DND-41 (cell line): ENCODE data around the gene HOXA9.

Source experiments
- ATAC-seq: fragments of 200-7000 bp; cut with Tn5 transposase; 3 replicates; pipeline ENCODE4 v1.9.1; 2021; ENCODE audit warnings: low read depth; ENCODE audit not compliant: insufficient read depth
- DNase-seq: peaks from one replicate; pipeline ENCODE4 v3.0.0-alpha.2; 2020
- H2AFZ ChIP-seq: 2 replicates; pipeline ENCODE4 v1.6.0; 2012; ENCODE audit warnings: low read depth, low read length
- H3K27ac ChIP-seq: 2 replicates; pipeline ENCODE4 v1.5.1; 2012; ENCODE audit warnings: low read length, inconsistent platforms
- H3K27me3 ChIP-seq: fragments of 200-600 bp; sonication (generic); 2 replicates; pipeline ENCODE4 v1.6.0; 2012; ENCODE audit warnings: low read length, mild to moderate bottlenecking, inconsistent platforms; ENCODE audit not compliant: insufficient read depth, poor library complexity
- H3K36me3 ChIP-seq: 2 replicates; pipeline ENCODE4 v1.5.1; 2012; ENCODE audit warnings: low read length, inconsistent platforms; ENCODE audit not compliant: insufficient read depth
- H3K4me1 ChIP-seq: 2 replicates; pipeline ENCODE4 v1.5.1; 2012; ENCODE audit warnings: mild to moderate bottlenecking, low read length; ENCODE audit not compliant: insufficient read depth
- H3K4me2 ChIP-seq: 2 replicates; pipeline ENCODE4 v1.6.0; 2012; ENCODE audit warnings: mild to moderate bottlenecking, moderate library complexity, low read length, inconsistent platforms; ENCODE audit not compliant: insufficient read depth
- H3K4me3 ChIP-seq, 2 experiments: fragments of 200-600 bp in 1 of 2; shearing (Covaris generic) in 1 of 2; 2 replicates each; pipeline ENCODE4 v1.5.1; 2012 to 2016; ENCODE audit warnings: inconsistent platforms in 2 of 2, low read length in 2 of 2, mild to moderate bottlenecking in 2 of 2, low read depth in 1 of 2, moderate library complexity in 1 of 2
- H3K79me2 ChIP-seq: 2 replicates; pipeline ENCODE4 v1.6.0; 2012; ENCODE audit warnings: low read length, inconsistent platforms; ENCODE audit not compliant: insufficient read depth
- H3K9ac ChIP-seq: 2 replicates; pipeline ENCODE4 v1.6.0; 2012; ENCODE audit warnings: low read depth, mild to moderate bottlenecking, inconsistent platforms, low read length, moderate library complexity
- H3K9me3 ChIP-seq: 2 replicates; pipeline ENCODE4 v1.5.1; 2012; ENCODE audit warnings: low read length, moderate library complexity, mild to moderate bottlenecking, inconsistent platforms; ENCODE audit not compliant: insufficient read depth, severe bottlenecking
- H4K20me1 ChIP-seq: 2 replicates; pipeline ENCODE4 v1.6.0; 2012; ENCODE audit warnings: low read length; ENCODE audit not compliant: insufficient read depth
- CTCF ChIP-seq: IDR thresholded peaks from 2 replicates; pipeline ENCODE4 v1.5.1; 2012; ENCODE audit warnings: borderline replicate concordance, low read length, moderate library complexity, mild to moderate bottlenecking; ENCODE audit not compliant: poor library complexity, severe bottlenecking; ENCODE audit errors: extremely low read depth
- EZH2 ChIP-seq: IDR thresholded peaks from 3 replicates; pipeline ENCODE4 v1.6.1; 2012; ENCODE audit warnings: borderline replicate concordance, low read depth, mild to moderate bottlenecking, moderate library complexity, low read length, inconsistent platforms; ENCODE audit not compliant: severe bottlenecking

The HOXA9 gene

GRCh38 chr7:27151341-27151930 lies 13.9 kb downstream of the HOXA9 start:
- Histone ChIP-seq H3K4me2 (peak overlapping the region; percentile 69), H3K9me3 (no peaks in the 10 kb centered on the region), H3K27ac (peak overlapping the region; percentile 80), H3K9ac (peak overlapping the region; percentile 73), H3K4me3 (peak overlapping the region in 1 of 2 experiments; percentile 64; a peak in 3 of 4 replicates), H3K79me2 (peaks cover 36% of the 10 kb centered on the region), H2AFZ (peak overlapping the region; percentile 82), H3K36me3 (peaks cover 5% of the 10 kb centered on the region; the same call in 1 of the 2 replicates), H3K27me3 (no peaks in the 10 kb centered on the region), H4K20me1 (no peaks in the 10 kb centered on the region), H3K4me1 (peaks cover 39% of the 10 kb centered on the region)
- ATAC-seq (no peak), DNase-seq (no peak)
- TF ChIP-seq CTCF (no peak), EZH2 (no peak)

GRCh38 chr7:27150568-27151340 lies 14.6 kb downstream of the HOXA9 start:
- peak; percentile 73 for DNase-seq
- H3K9ac ChIP-seq = peak overlapping the region; percentile 73

GRCh38 chr7:27149842-27150567 lies 15.3 kb downstream of the HOXA9 start:
- ATAC-seq = peak; percentile 62
- TF ChIP-seq CTCF (no peak), EZH2 (no peak)
- peak overlapping the region; percentile 82 for H2AFZ ChIP-seq
- H4K20me1 ChIP-seq = no peaks in the 10 kb centered on the region
- H3K9ac ChIP-seq = peak overlapping the region; percentile 73
- peaks cover 9% of the 10 kb centered on the region; the same call in 1 of the 2 replicates for H3K36me3 ChIP-seq
- H3K9me3 ChIP-seq = no peaks in the 10 kb centered on the region
- H3K79me2 ChIP-seq = peaks cover 28% of the 10 kb centered on the region
- peaks cover 31% of the 10 kb centered on the region for H3K4me1 ChIP-seq
- peak overlapping the region; percentile 69 for H3K4me2 ChIP-seq
- no peaks in the 10 kb centered on the region for H3K27me3 ChIP-seq
- no peak for DNase-seq
- H3K27ac ChIP-seq = peak overlapping the region; percentile 80
- H3K4me3 ChIP-seq = peak overlapping the region; percentile 27 to 64

More at GRCh38 chr7:27150568-27151340, 14.6 kb downstream of the HOXA9 start:
- H3K27me3 ChIP-seq = no peaks in the 10 kb centered on the region
- TF ChIP-seq CTCF = peak; percentile 74
- no peak for TF ChIP-seq EZH2
- no peaks in the 10 kb centered on the region for H4K20me1 ChIP-seq
- H3K4me3 ChIP-seq = peak overlapping the region; percentile 27 to 64
- peak overlapping the region; percentile 80 for H3K27ac ChIP-seq
- peak; percentile 84 for ATAC-seq
- peak overlapping the region; percentile 82 for H2AFZ ChIP-seq
- H3K36me3 ChIP-seq = peaks cover 6% of the 10 kb centered on the region; the same call in 1 of the 2 replicates
- no peaks in the 10 kb centered on the region for H3K9me3 ChIP-seq
- H3K4me2 ChIP-seq = peak overlapping the region; percentile 69
- H3K79me2 ChIP-seq = peaks cover 36% of the 10 kb centered on the region
- peaks cover 38% of the 10 kb centered on the region for H3K4me1 ChIP-seq
